Muscle layer of colon (tissue), 2 donors: ENCODE data around the gene CD47.

Experiments
- H3K27ac ChIP-seq: one replicate; pipeline ENCODE4 v1.7.0; 2013; ENCODE audit warnings: low read depth, mild to moderate bottlenecking, low read length, moderate library complexity
- H3K27me3 ChIP-seq, 2 donors: one replicate each; pipeline ENCODE4 v1.7.0; 2013; ENCODE audit warnings: low read length in 2 of 2, mild to moderate bottlenecking in 2 of 2; ENCODE audit not compliant: insufficient read depth in 2 of 2, control insufficient read depth in 1 of 2
- H3K36me3 ChIP-seq: one replicate; pipeline ENCODE4 v1.7.0; 2013; ENCODE audit warnings: mild to moderate bottlenecking, low read length; ENCODE audit not compliant: insufficient read depth
- H3K4me1 ChIP-seq: one replicate; pipeline ENCODE4 v1.7.0; 2013; ENCODE audit warnings: mild to moderate bottlenecking, low read length; ENCODE audit not compliant: insufficient read depth
- H3K4me3 ChIP-seq, 2 donors: one replicate each; pipeline ENCODE4 v1.7.0; 2013; ENCODE audit warnings: low read length in 2 of 2, low read depth in 1 of 2, mild to moderate bottlenecking in 1 of 2, moderate library complexity in 1 of 2
- H3K9ac ChIP-seq: one replicate; pipeline ENCODE4 v1.7.0; 2013; ENCODE audit warnings: low read length
- H3K9me3 ChIP-seq: one replicate; pipeline ENCODE4 v1.7.0; 2013; ENCODE audit warnings: mild to moderate bottlenecking, low read length
- donor health status: abdominal sarcoma.
- donor health status: Adenocarcinoma of cecum.

Gene CD47

GRCh38 chr3:108037770-108038169 is 53.1 kb downstream of the CD47 start:
- H3K9me3 ChIP-seq = no peaks in the 10 kb centered on the region
- no peaks in the 10 kb centered on the region for H3K27me3 ChIP-seq
- no peak overlapping the region for H3K4me3 ChIP-seq
- H3K27ac ChIP-seq = no peak overlapping the region
- H3K36me3 ChIP-seq = peaks cover 6% of the 10 kb centered on the region
- H3K9ac ChIP-seq = no peak overlapping the region
- no peaks in the 10 kb centered on the region for H3K4me1 ChIP-seq

GRCh38 chr3:108036984-108037741 is 53.7 kb downstream of the CD47 start:
- H3K36me3 ChIP-seq = no peaks in the 10 kb centered on the region
- no peaks in the 10 kb centered on the region for H3K9me3 ChIP-seq
- H3K4me3 ChIP-seq = no peak overlapping the region
- no peak overlapping the region for H3K27ac ChIP-seq
- H3K27me3 ChIP-seq = no peaks in the 10 kb centered on the region
- no peaks in the 10 kb centered on the region for H3K4me1 ChIP-seq
- no peak overlapping the region for H3K9ac ChIP-seq

- Histone ChIP-seq H3K27ac (no peak overlapping the region), H3K4me3 (no peak overlapping the region), H3K9me3 (no peaks in the 10 kb centered on the region), H3K4me1 (no peaks in the 10 kb centered on the region), H3K9ac (no peak overlapping the region), H3K36me3 (no peaks in the 10 kb centered on the region), H3K27me3 (no peaks in the 10 kb centered on the region)
Measured at GRCh38 chr3:108036401-108036800, 54.4 kb downstream of the CD47 start.

GRCh38 chr3:108035751-108036150 is 55.1 kb downstream of the CD47 start:
- Histone ChIP-seq H3K27ac (no peak overlapping the region), H3K36me3 (no peaks in the 10 kb centered on the region), H3K4me1 (no peaks in the 10 kb centered on the region), H3K27me3 (no peaks in the 10 kb centered on the region), H3K9ac (no peak overlapping the region), H3K9me3 (no peaks in the 10 kb centered on the region), H3K4me3 (no peak overlapping the region)

- no peaks in the 10 kb centered on the region for H3K9me3 ChIP-seq
- no peak overlapping the region for H3K27ac ChIP-seq
- H3K9ac ChIP-seq = no peak overlapping the region
- H3K36me3 ChIP-seq = no peaks in the 10 kb centered on the region
- H3K4me1 ChIP-seq = no peaks in the 10 kb centered on the region
- H3K27me3 ChIP-seq = no peaks in the 10 kb centered on the region
- H3K4me3 ChIP-seq = no peak overlapping the region
Measured at GRCh38 chr3:108031895-108032294, 58.9 kb downstream of the CD47 start.

GRCh38 chr3:108030960-108031359 is 59.9 kb downstream of the CD47 start:
- H3K4me3 ChIP-seq = no peak overlapping the region
- no peaks in the 10 kb centered on the region for H3K27me3 ChIP-seq
- H3K36me3 ChIP-seq = no peaks in the 10 kb centered on the region
- H3K4me1 ChIP-seq = no peaks in the 10 kb centered on the region
- no peak overlapping the region for H3K9ac ChIP-seq
- H3K27ac ChIP-seq = no peak overlapping the region
- no peaks in the 10 kb centered on the region for H3K9me3 ChIP-seq

- Histone ChIP-seq H3K4me1 (no peaks in the 10 kb centered on the region), H3K27ac (no peak overlapping the region)
Measured at GRCh38 chr3:108029466-108029865, 61.4 kb downstream of the CD47 start.

GRCh38 chr3:108028896-108029295 is 61.9 kb downstream of the CD47 start:
- Histone ChIP-seq H3K36me3 (no peaks in the 10 kb centered on the region), H3K9ac (no peak overlapping the region), H3K4me3 (no peak overlapping the region), H3K9me3 (no peaks in the 10 kb centered on the region), H3K27me3 (no peaks in the 10 kb centered on the region), H3K27ac (no peak overlapping the region), H3K4me1 (no peaks in the 10 kb centered on the region)

More at GRCh38 chr3:108029466-108029865, 61.4 kb downstream of the CD47 start:
- no peaks in the 10 kb centered on the region for H3K9me3 ChIP-seq
- H3K4me3 ChIP-seq = no peak overlapping the region
- H3K27me3 ChIP-seq = no peaks in the 10 kb centered on the region
- no peak overlapping the region for H3K9ac ChIP-seq
- no peaks in the 10 kb centered on the region for H3K36me3 ChIP-seq

- Histone ChIP-seq H3K36me3 (no peaks in the 10 kb centered on the region), H3K27me3 (no peaks in the 10 kb centered on the region), H3K9ac (no peak overlapping the region), H3K4me3 (no peak overlapping the region), H3K9me3 (no peaks in the 10 kb centered on the region), H3K27ac (no peak overlapping the region), H3K4me1 (no peaks in the 10 kb centered on the region)
Measured at GRCh38 chr3:108025177-108025576, 65.7 kb downstream of the CD47 start.

GRCh38 chr3:108024146-108024850 is 66.5 kb downstream of the CD47 start:
- Histone ChIP-seq H3K4me3 (no peak overlapping the region), H3K27me3 (no peaks in the 10 kb centered on the region), H3K4me1 (no peaks in the 10 kb centered on the region), H3K9me3 (no peaks in the 10 kb centered on the region), H3K27ac (no peak overlapping the region), H3K36me3 (no peaks in the 10 kb centered on the region), H3K9ac (no peak overlapping the region)

- H3K36me3 ChIP-seq = no peaks in the 10 kb centered on the region
- no peak overlapping the region for H3K4me3 ChIP-seq
- H3K9ac ChIP-seq = no peak overlapping the region
- H3K4me1 ChIP-seq = no peaks in the 10 kb centered on the region
- H3K27me3 ChIP-seq = no peaks in the 10 kb centered on the region
- H3K9me3 ChIP-seq = no peaks in the 10 kb centered on the region
- no peak overlapping the region for H3K27ac ChIP-seq
Measured at GRCh38 chr3:108022256-108023150, 68.3 kb downstream of the CD47 start.
